ENCODE measurements around the gene ZG16. TPM values are rescaled to one million over a fixed set of nuclear protein-coding genes. Genes with fewer than 3 reads are reported as not detected.

ZG16 gene
- total and polyA plus RNA-seq, 2 of the 8 experiments (the other 6 are each of a cell fraction or from before 2014, with no cell fraction given): not detected

- Histone ChIP-seq H4K20me1 (replicated peaks in 1 of 2; ENCODE audit: control insufficient read depth in 1 of 2, insufficient read depth in 2 of 2, low read length in 2 of 2) (peaks cover 3 to 20% of the 10 kb centered on the region in 2 experiments), H2BK15ac (ENCODE audit: low read length) (no peak overlapping the region), H3K23ac (ENCODE audit: insufficient read length) (no peak overlapping the region), H3K4me3 (ENCODE audit: extremely low read depth in 1 of 4, insufficient read depth in 2 of 4, low read depth in 3 of 4, low read length in 4 of 4) (no peak overlapping the region), H3K36me3 (ENCODE audit: control insufficient read depth in 2 of 4, insufficient read depth in 4 of 4, low read length in 3 of 4) (peaks cover 6 to 43% (median 11%) of the 10 kb centered on the region in 4 experiments), H2BK120ac (replicated peaks; ENCODE audit: low read depth, low read length) (no peak overlapping the region), H2AFZ (ENCODE audit: low read length) (no peak overlapping the region), H3K79me1 (ENCODE audit: low read depth, low read length) (0 out of 2 replicates have a peak, but pooled peaks cover 2% of the 10 kb centered on the region), H3K14ac (ENCODE audit: insufficient read length) (no peak overlapping the region), H3K4ac (replicated peaks; ENCODE audit: insufficient read length, low read depth, low read length) (no peak overlapping the region), H4K8ac (ENCODE audit: extremely low read depth, insufficient read depth, low read length) (no peak overlapping the region), H4K91ac (replicated peaks; ENCODE audit: insufficient read length, low read length) (no peak overlapping the region), H4K5ac (ENCODE audit: insufficient read length, low read depth, low read length) (no peak overlapping the region), H3K4me1 (replicated peaks in 1 of 4; ENCODE audit: control insufficient read depth in 3 of 4, insufficient read depth in 4 of 4, low read length in 3 of 4) (no peaks in the 10 kb centered on the region), H3K79me2 (ENCODE audit: control insufficient read depth in 1 of 2, insufficient read depth in 2 of 2, low read length in 2 of 2) (no peaks in the 10 kb centered on the region), H3K27me3 (replicated peaks in 1 of 4; ENCODE audit: control insufficient read depth in 3 of 4, extremely low read depth in 1 of 4, insufficient read depth in 3 of 4, low read length in 3 of 4) (no peaks in the 10 kb centered on the region), H2BK5ac (ENCODE audit: low read depth, low read length) (no peak overlapping the region), H3K56ac (replicated peaks; ENCODE audit: insufficient read length, low read depth, low read length) (no peak overlapping the region), H3K9ac (replicated peaks in 1 of 4; ENCODE audit: extremely low read depth in 1 of 4, low read depth in 3 of 4, low read length in 3 of 4) (no peak overlapping the region), H3K4me2 (ENCODE audit: insufficient read depth in 1 of 2, low read depth in 2 of 2, low read length in 2 of 2) (no peak overlapping the region), H3K23me2 (ENCODE audit: low read depth, low read length) (peaks cover 3% of the 10 kb centered on the region; the same call in 1 of the 2 replicates), H3K9me3 (ENCODE audit: insufficient read depth in 2 of 2, low read depth in 1 of 2, low read length in 1 of 2) (no peaks in the 10 kb centered on the region), H2BK12ac (ENCODE audit: low read depth, low read length) (no peak overlapping the region), H3K27ac (ENCODE audit: low read depth, low read length) (no peak overlapping the region), H3K18ac (ENCODE audit: extremely low read depth, low read length) (no peak overlapping the region), H2AK5ac (ENCODE audit: low read depth, low read length) (no peak overlapping the region), H2BK20ac (ENCODE audit: low read length) (no peak overlapping the region)
- no peak for FAIRE-seq
- WGBS, 2 experiments (ENCODE audit: extremely low coverage in 1 of 2, insufficient coverage in 1 of 2, insufficient read length in 1 of 2, insufficient replicate concordance in 2 of 2, low coverage in 1 of 2, low lambda C conversion rate in 2 of 2, missing lambda C conversion rate in 1 of 2): 86% methylated on average over 5 of the region's 5 CpGs; no CpG with 5 or more reads in 1 of the 2 experiments
- CTCF ChIA-PET (ENCODE audit: partially characterized antibody): interaction anchor here (0.6 to 2.2 kb wide), 3 partner anchors 8 to 23 kb away, joined by 3 to 12 read pairs (median 6); no protein-coding TSS in a partner anchor
- POLR2A ChIA-PET (ENCODE audit: partially characterized antibody): interaction anchor here (0.7 to 26.3 kb wide), 17 partner anchors 10 to 217 kb away, joined by 3 to 490 read pairs (median 6); no protein-coding TSS in a partner anchor
- DNase-seq (ENCODE audit: low read depth in 1 of 2, low spot score in 2 of 2): no peak
- TF ChIP-seq ATF2 (IDR thresholded peaks at IDR 0.05; ENCODE audit: low read length) (no peak), TAF1 (IDR thresholded peaks at IDR 0.05; ENCODE audit: low read depth, low read length) (no peak), POLR2AphosphoS5 (IDR thresholded peaks at IDR 0.05; ENCODE audit: low read depth, low read length) (peak; percentile 15), RAD21 (IDR thresholded peaks at IDR 0.05 in 1 of 2, conservative IDR thresholded peaks at IDR 0.05 in 1 of 2; ENCODE audit: low read depth in 2 of 2, low read length in 2 of 2) (0 out of 4 replicates have a peak, but pooled peaks of 1 of the 2 experiments have one; percentile 3), RXRA (IDR thresholded peaks at IDR 0.05; ENCODE audit: insufficient read depth, low read depth, low read length) (no peak), ATF3 (IDR thresholded peaks at IDR 0.05; ENCODE audit: insufficient read depth, low read depth, low read length) (no peak), BACH1 (IDR thresholded peaks at IDR 0.05; ENCODE audit: low read length) (no peak)
Observed at GRCh38 chr16:29737713-29738112, 40.3 kb upstream of the ZG16 start.
